Posterior cingulate gyrus (tissue), 11 donors: ENCODE measurements around the gene LFNG.

ENCODE experiments used
- DNase-seq, 10 donors: peaks; one replicate each; pipeline versions ENCODE4 v3.0.0 to v3.0.0-alpha.2; 2020 to 2021; ENCODE audit warnings: mixed read lengths in 3 of 10
- intact Hi-C: fragments of 100-400 bp; cut with DNase I; formaldehyde crosslinking; loops from one replicate; pipeline ENCODE4 v1.15.1; 2023

Gene LFNG

GRCh38 chr7:2514473-2515423 is 4.8 kb upstream of the LFNG start:
- no peak for DNase-seq
- intact Hi-C loops = no loop called here

GRCh38 chr7:2515424-2516193 is 4.0 kb upstream of the LFNG start:
- no peak for DNase-seq

DNA sequence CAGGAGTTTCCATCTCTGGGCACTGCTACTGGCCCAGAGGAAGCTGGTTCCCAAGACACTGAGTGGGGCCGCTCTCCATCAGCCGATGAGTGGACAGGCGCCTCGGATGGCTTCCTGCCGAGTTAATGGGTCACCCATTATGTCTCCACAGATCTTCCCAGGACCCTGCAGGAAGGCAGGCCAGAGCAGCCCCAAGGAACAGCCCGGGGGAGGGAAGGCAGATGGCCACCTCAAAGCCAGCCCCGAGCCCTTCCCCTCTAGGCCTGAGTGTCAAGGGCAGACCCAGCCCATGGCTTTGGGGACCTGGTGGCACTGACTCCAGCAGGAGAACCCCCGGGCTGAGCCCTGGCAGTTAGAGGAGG is 3.4 kb upstream of the LFNG start:
- DNase-seq = no peak
- intact Hi-C loops = no loop called here

More at GRCh38 chr7:2515424-2516193, 4.0 kb upstream of the LFNG start:
- intact Hi-C loops = no loop called here

DNA sequence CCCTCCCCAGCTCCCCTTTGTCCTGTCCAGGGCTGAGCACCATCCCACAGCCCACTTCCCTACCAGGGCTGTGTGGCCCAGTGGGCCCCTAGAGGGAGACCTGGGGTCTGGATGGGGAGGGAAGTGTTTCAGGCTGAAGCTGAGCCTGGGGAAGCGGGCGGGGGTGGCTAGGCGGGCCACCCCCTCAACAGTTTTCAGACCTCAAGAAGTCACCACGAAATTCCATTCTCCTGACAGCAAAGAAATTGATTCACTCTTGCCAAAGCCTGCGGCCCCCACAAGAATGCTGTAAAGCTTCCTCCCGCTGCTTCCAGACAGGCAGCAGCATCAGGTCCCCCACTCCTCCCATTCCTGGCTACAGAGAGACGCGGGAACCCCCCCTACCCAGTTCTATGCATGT is 2.5 kb upstream of the LFNG start:
- DNase-seq = no peak
- intact Hi-C loops = no loop called here

DNA sequence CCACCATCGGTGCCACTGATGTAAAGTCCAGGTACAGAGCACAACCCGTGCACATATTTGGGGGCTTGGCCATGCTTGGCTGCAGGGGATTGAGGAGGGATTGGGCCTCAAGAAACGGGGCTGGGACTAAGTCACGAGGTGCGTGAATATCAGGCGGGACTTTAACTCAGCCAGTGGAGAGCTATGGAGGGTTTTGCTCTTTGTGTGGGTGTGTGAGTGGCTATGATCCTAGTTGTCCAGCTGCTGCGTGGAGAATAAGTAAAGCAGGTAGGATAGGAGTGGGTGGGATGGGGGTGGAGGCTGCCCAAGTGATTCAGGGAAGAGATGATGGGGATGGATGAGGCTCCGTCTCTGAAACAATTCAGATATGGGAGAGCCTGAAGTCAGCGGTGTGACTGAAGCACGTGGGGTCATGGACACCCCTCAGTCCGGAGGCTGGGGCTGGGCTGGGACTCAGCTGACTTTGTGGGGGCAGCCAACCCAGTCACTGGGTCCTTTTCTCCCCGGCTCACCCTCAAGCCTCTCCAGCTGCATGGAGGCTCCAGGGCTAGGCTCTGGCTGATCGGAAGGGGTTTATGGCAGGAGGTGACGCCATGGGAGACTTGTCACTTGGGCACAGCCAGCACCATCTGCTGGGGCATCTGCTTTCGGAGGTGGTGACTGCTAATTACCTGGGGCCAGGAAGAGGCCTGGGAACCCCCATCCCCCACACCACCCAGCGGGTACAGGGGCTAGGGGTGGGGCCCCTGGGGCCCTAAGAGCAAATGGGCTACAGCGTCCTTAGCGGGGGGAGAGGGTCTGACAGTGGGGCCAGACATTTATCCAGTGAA is 1.7 kb upstream of the LFNG start:
- DNase-seq = no peak

DNA sequence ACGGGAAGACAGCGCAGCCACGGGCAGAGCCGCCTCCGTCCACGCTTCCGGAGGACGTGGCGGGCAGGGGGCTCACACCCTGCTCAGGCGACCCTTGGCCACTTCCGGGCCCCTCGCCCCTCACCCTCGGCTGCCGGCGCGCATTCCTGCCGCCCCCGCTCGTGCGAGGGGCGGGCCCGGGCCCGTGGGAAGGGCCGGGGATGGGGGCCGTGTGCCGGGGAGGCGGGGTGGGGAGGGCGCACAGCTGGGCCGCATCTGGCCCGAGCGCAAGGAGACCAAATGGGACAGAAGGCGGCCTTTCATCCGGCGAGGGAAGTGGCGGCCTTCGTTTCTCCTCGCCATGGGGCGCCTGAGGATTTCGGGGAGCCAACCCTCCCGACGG is 846 bp upstream of the LFNG start:
- intact Hi-C loops = no loop called here
- DNase-seq = no peak

More for the DNA sequence above, 1.7 kb upstream of the LFNG start:
- intact Hi-C loops = no loop called here

DNA sequence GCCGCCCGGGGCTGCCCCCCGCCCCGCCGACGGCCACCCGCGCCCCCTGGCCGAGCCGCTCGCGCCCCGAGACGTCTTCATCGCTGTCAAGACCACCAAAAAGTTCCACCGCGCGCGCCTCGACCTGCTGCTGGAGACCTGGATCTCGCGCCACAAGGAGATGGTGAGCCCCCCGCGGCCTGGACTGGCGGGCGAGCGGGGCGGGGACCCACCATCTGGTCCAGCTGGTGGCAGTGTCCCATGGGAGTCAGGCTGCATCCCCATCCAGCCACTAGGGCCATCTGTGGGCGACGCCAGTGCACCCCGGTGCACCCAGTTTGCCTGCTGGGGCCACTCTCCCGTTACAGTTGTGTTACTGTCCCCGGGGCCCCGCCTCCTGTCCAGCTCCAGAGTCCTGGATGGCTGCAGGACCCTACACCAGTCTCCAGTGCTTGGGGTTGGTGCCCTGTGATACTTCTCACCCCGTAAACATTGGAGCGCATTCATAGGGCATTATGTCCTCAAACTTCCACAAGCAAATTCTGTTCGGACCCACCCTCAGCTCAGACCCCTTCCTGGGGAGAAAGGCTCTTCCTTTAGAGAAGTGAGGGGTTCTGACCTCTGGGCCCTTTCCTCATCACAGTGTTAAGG is 672 bp downstream of the LFNG start:
- peak in 1 of 10 donors; percentile 36 for DNase-seq
- intact Hi-C loops = no loop called here

DNA sequence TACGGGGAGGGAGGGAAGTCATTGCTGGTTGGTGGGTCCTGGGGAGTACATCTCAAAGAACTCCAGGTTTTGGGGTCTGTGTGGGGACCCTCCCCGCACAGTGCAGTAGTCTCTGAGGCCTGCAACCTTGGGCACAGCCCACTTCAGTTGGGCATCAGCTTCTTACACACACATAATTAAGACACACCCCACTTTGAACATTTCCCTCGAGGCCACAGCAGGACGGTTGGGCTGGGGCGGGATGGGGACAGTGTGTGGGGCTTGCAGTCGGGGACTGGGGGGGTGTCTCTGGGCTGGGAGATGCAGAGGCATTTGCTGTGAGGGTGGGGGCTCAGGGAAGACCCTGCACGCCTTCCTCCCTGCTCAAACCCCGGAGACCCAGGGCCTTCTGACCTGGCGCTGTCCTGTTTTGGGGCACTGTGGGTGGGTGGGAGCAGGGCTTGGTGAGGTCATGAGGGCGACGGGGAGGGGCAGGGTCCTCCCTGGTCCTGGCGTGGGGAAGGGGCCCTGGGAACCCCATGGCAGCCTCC is 1.3 kb downstream of the LFNG start:
- intact Hi-C loops = no loop called here
- no peak for DNase-seq

- intact Hi-C loops = no loop called here
- DNase-seq = no peak
Measured at GRCh38 chr7:2521341-2521745, 1.8 kb downstream of the LFNG start.

GRCh38 chr7:2521952-2522591 is 2.5 kb downstream of the LFNG start:
- intact Hi-C loops = no loop called here
- no peak for DNase-seq

GRCh38 chr7:2522780-2523433 is 3.3 kb downstream of the LFNG start:
- no peak for DNase-seq
- intact Hi-C loops = no loop called here

DNA sequence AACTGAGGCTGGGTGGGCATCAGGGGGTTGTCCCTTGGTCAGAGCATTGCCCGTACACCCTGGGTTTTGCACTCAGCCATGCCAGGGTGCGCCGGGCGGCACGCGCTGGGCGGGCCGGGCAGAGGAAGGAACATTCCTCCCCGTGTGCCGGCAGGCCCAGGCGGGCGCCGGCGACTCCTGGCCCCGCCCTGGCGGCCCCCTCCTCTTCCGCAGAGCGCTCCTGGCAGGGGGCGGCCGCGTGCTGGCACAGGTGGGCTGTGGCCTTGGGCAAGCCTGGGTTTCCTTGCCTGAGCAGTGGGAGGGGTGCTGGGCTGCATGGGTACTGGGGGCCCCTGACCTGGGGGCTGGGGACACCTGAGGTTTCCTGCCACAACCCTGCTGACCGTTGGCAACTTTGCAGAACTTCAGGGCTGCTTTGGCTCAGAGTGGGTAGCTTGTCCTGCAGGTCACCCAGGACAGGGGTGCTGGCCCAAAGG is 3.9 kb downstream of the LFNG start:
- no peak for DNase-seq
- intact Hi-C loops = no loop called here

DNA sequence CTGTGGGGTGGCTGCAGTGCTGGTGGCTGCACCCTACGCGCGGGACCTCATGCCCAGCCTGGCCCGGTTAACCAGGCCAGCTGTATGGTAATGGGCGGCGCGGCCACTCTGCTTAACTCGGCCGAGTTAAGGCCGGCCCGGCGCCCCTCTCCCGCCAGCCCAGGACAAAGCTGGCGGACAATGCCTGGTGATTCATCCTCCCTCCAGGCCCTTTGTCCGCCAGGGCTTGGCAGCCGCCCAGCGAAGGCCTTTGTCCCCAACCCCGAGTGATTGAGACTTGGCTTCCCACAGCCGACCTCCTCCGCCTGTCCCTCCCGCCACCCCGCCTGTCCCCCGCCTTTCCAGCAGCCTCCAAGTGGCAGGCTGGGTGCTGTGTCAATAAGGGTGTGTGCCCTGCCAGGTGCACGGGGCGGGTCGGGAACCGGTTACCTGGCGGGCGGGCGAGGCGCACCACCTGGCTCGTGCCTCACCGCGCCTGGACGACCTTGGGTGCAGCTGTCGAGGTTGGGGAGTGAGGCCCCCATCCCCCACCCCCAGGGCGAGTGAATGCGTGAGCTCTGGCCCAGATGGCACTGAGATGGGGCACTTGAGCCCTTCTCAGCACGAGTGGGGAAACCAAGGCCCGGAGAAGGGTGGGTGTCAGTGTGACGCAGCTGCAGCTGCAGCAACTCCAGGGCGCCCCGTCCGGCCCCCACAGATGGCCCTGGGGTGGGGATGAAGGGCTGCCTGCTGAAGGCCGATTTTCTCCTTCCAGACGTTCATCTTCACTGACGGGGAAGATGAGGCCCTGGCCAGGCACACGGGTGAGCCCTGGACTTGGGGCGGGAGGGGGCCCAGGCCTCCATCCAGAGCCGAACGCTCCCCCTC is 4.6 kb downstream of the LFNG start:
- DNase-seq = peak; percentile 81 to 98 (median 88)

DNA sequence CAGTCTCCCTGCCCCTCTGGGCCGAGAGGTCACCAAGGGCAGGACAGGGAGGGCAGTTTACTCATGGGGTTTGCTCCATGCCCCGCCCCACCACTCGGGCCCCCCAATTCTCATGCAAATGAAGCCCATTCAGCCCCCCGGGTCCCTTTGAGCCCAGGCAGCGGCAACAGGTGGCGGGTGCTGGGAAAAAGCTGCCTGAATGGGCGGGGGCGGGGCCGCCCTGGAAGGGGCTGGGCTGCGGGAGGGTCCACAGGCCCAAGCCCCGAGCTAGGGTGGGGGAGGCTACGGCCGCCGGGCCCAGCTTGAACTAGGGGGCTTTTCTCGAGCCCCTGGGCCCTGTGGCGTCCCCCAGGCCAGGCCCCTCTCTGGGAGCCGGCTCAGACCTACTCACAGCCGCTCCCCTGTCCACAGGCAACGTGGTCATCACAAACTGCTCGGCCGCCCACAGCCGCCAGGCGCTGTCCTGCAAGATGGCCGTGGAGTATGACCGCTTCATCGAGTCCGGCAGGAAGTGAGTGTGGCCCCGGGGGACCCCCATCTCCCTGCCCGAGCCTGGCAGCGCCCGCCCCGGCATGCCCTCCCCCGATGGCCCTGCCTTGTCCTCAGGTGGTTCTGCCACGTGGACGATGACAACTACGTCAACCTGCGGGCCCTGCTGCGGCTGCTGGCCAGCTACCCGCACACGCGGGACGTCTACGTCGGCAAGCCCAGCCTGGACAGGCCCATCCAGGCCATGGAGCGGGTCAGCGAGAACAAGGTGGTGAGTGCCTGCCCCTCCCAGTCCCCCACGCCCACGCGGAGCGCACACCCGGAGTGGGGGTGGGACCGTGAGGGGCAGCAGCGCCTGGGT is 5.5 kb downstream of the LFNG start:
- intact Hi-C loops = loop anchor here (2.0 kb wide), 1 partner anchor 34 kb away; the partner anchor contains the start of gene IQCE
- DNase-seq = no peak

More for the DNA sequence above, 4.6 kb downstream of the LFNG start:
- intact Hi-C loops = loop anchor here (2.0 kb wide), 1 partner anchor 35 kb away; the partner anchor contains the start of gene IQCE

DNA sequence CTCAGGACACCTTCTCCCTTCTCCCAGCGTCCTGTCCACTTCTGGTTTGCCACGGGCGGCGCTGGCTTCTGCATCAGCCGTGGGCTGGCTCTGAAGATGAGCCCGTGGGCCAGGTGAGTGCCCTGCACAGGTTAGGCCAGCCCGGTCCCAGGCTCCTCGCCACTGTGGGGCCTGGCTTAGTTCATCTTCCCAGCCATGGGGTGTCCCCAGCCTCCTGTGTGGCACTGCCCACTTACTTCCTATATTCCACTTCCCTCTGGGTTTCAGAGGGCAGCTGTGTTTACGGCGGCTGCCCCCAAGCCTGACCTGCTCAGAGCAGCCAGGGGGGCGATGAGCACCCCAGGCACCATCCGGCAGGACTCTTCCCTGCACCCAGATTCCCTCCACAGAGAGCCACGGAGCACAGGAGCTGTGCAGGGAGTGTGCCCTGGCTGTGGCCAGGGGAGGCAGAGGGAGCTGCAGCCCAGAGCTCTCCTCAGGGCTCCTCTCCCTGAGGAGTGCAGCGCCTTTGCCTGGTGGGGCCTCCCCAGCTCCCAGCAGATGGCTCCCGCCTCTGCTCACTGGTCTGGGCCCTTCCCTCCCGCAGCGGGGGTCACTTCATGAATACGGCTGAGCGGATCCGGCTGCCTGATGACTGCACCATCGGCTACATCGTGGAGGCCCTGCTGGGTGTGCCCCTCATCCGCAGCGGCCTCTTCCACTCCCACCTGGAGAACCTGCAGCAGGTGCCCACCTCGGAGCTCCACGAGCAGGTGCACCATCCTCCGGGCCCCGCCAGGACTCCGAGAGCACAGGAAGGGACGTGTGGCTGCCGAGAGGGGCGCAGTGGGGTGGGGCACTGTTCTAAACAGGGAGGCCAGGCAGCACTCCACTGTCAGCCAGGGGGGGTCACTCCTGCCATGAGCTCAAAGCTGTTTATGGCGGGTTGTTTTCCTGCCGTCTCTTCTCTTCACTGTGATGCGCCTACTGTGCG is 6.4 kb downstream of the LFNG start:
- DNase-seq = peak in 1 of 10 donors; percentile 84
- intact Hi-C loops = loop anchor here (2.0 kb wide), 1 partner anchor 33 kb away; the partner anchor contains the start of gene IQCE
